Keratinocyte (primary cell): ENCODE data around the gene ARHGAP10.

Experiments used
- EZH2 ChIP-seq: IDR thresholded peaks from one replicate; pipeline ENCODE4 v1.6.1; 2012; ENCODE audit warnings: inconsistent platforms, mild to moderate bottlenecking, low read length, moderate library complexity
- TF ChIP-seq, protein P1 (sequence below), 3 experiments: IDR thresholded peaks in 1 of 3; conservative IDR thresholded peaks in 1 of 3; optimal IDR thresholded peaks in 1 of 3; 2 replicates in 2 of 3; 3 replicates in 1 of 3; pipeline versions ENCODE3 to v1.5.1; 2011; ENCODE audit warnings: low read length in 3 of 3, mild to moderate bottlenecking in 3 of 3, moderate library complexity in 2 of 3, control low read depth in 1 of 3, inconsistent platforms in 1 of 3; ENCODE audit not compliant: insufficient read depth in 2 of 3; ENCODE audit errors: extremely low read depth in 1 of 3

GRCh38 chr4:148030193-148030873 lies 298.4 kb downstream of the ARHGAP10 start:
- TF ChIP-seq, protein P1, sequence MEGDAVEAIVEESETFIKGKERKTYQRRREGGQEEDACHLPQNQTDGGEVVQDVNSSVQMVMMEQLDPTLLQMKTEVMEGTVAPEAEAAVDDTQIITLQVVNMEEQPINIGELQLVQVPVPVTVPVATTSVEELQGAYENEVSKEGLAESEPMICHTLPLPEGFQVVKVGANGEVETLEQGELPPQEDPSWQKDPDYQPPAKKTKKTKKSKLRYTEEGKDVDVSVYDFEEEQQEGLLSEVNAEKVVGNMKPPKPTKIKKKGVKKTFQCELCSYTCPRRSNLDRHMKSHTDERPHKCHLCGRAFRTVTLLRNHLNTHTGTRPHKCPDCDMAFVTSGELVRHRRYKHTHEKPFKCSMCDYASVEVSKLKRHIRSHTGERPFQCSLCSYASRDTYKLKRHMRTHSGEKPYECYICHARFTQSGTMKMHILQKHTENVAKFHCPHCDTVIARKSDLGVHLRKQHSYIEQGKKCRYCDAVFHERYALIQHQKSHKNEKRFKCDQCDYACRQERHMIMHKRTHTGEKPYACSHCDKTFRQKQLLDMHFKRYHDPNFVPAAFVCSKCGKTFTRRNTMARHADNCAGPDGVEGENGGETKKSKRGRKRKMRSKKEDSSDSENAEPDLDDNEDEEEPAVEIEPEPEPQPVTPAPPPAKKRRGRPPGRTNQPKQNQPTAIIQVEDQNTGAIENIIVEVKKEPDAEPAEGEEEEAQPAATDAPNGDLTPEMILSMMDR (optimal IDR thresholded peaks at IDR 0.05 in 1 of 3, IDR thresholded peaks at IDR 0.05 in 1 of 3, conservative IDR thresholded peaks at IDR 0.05 in 1 of 3; ENCODE audit: extremely low read depth in 1 of 3, insufficient read depth in 2 of 3, low read length in 3 of 3) = no peak
- no peak for TF ChIP-seq EZH2
